Gastroesophageal sphincter (tissue), 4 donors: ENCODE data around the gene CFAP100. TPM values are rescaled to one million over a fixed set of nuclear protein-coding genes. Genes with fewer than 3 reads are reported as not detected.
A peak's percentile ranks its signal among the peaks of the same experiment; 100 is the strongest.

Experiments
- ATAC-seq: fragments of 150-250 bp; one replicate; pipeline ENCODE4 v1.9.1; 2016; ENCODE audit warnings: mild to moderate bottlenecking, moderate library complexity
- H3K27ac ChIP-seq, 4 donors: fragments of 200-600 bp; sonication (generic) in 3 of 4; 1 replicate in 3 of 4; 2 replicates in 1 of 4; pipeline ENCODE4 v1.5.1; 2016 to 2019
- H3K27me3 ChIP-seq: fragments of 200-600 bp; sonication (generic); one replicate; pipeline ENCODE4 v1.5.1; 2019
- H3K36me3 ChIP-seq, 2 donors: fragments of 200-600 bp; sonication (generic); one replicate each; pipeline ENCODE4 v1.5.1; 2019; ENCODE audit warnings: control low read depth in 1 of 2
- H3K4me1 ChIP-seq, 3 donors: fragments of 200-600 bp; sonication (generic); 1 replicate in 2 of 3; 2 replicates in 1 of 3; pipeline ENCODE4 v1.5.1; 2016 to 2019; ENCODE audit warnings: control low read depth in 2 of 3
- H3K4me3 ChIP-seq, 2 donors: fragments of 200-600 bp; sonication (generic); one replicate each; pipeline ENCODE4 v1.5.1; 2019; ENCODE audit warnings: mild to moderate bottlenecking in 1 of 2, moderate library complexity in 1 of 2
- H3K9me3 ChIP-seq, 3 donors: fragments of 200-600 bp; sonication (generic); one replicate each; pipeline ENCODE4 v1.5.1; 2017 to 2019; ENCODE audit warnings: control low read depth in 2 of 3
- CTCF ChIP-seq, 4 experiments: fragments of 200-600 bp in 2 of 4; fragments of 450-650 bp in 2 of 4; sonication (generic) in 1 of 4; IDR thresholded peaks; one replicate each; pipeline ENCODE4 v1.5.1; 2017 to 2019; ENCODE audit warnings: antibody characterized with exemption in 4 of 4, mild to moderate bottlenecking in 2 of 4, moderate library complexity in 2 of 4
- EP300 ChIP-seq: sonication (generic); formaldehyde crosslinking; IDR thresholded peaks from one replicate; pipeline ENCODE4 v1.6.1; 2017; ENCODE audit warnings: antibody characterized with exemption, mild to moderate bottlenecking
- POLR2A ChIP-seq, 2 donors: fragments of 450-650 bp; IDR thresholded peaks; one replicate each; pipeline ENCODE4 v1.6.1; 2017; ENCODE audit warnings: antibody characterized with exemption in 2 of 2, mild to moderate bottlenecking in 2 of 2, moderate library complexity in 1 of 2
- POLR2AphosphoS5 ChIP-seq: sonication (generic); formaldehyde crosslinking; IDR thresholded peaks from one replicate; pipeline ENCODE4 v1.6.1; 2017; ENCODE audit warnings: antibody characterized with exemption
- WGBS, 2 donors: methylation state at CpG; one replicate each; pipeline ENCODE4 v1.1.5; 2018; ENCODE audit warnings: low coverage in 1 of 2; 5-methylcytosine and 5-hydroxymethylcytosine counted together
- total RNA-seq, 4 donors: library from RNA; depleted of rRNA; stranded (reverse); fragments of >200 nt; gene quantifications; one replicate each; pipeline ENCODE4 v1.1.0, GENCODE V29; 2016

Gene CFAP100
- total RNA-seq, 4 donors from 2014 or later, result not detected

GRCh38 chr3:126423191-126424038 lies 28.7 kb downstream of the CFAP100 start:
- H3K36me3 ChIP-seq, result peaks cover 0 to 12% of the 10 kb centered on the region in 2 donors
- no peak overlapping the region for H3K27ac ChIP-seq
- no peak for TF ChIP-seq POLR2AphosphoS5
- no peak for TF ChIP-seq EP300
- no peak for TF ChIP-seq CTCF (IDR thresholded peaks at IDR 0.05)
- TF ChIP-seq POLR2A (IDR thresholded peaks at IDR 0.05), result no peak
- no peak overlapping the region for H3K4me3 ChIP-seq
- peaks cover 13% of the 10 kb centered on the region for H3K27me3 ChIP-seq
- H3K9me3 ChIP-seq, result peaks cover 0 to 23% (median 3%) of the 10 kb centered on the region in 3 donors
- no peaks in the 10 kb centered on the region for H3K4me1 ChIP-seq
- peak; percentile 8 for ATAC-seq
- WGBS, 2 donors, result 35% methylated on average over 4 of the region's 26 CpGs; no CpG with 5 or more reads in 1 of the 2 donors

GRCh38 chr3:126424039-126424717 lies 29.5 kb downstream of the CFAP100 start:
- no CpG with 5 or more reads among the region's 10 CpGs for WGBS, 2 donors
- Histone ChIP-seq H3K27me3 (peaks cover 6% of the 10 kb centered on the region), H3K4me1 (no peaks in the 10 kb centered on the region), H3K27ac (no peak overlapping the region), H3K36me3 (peaks cover 0 to 12% of the 10 kb centered on the region in 2 donors), H3K4me3 (no peak overlapping the region), H3K9me3 (peaks cover 0 to 28% (median 3%) of the 10 kb centered on the region in 3 donors)
- no peak for ATAC-seq
- TF ChIP-seq POLR2A (IDR thresholded peaks at IDR 0.05) (no peak), EP300 (no peak)

GRCh38 chr3:126424751-126425150 lies 30.0 kb downstream of the CFAP100 start:
- H3K27ac ChIP-seq, result no peak overlapping the region
- no peak for ATAC-seq
- no peak for TF ChIP-seq CTCF (IDR thresholded peaks at IDR 0.05)
- no peak for TF ChIP-seq EP300
- no peak for TF ChIP-seq POLR2AphosphoS5
- TF ChIP-seq POLR2A (IDR thresholded peaks at IDR 0.05), result no peak
- H3K36me3 ChIP-seq, result peaks cover 0 to 12% of the 10 kb centered on the region in 2 donors
- H3K4me3 ChIP-seq, result no peak overlapping the region
- H3K9me3 ChIP-seq, result peaks cover 0 to 28% (median 3%) of the 10 kb centered on the region in 3 donors
- no peaks in the 10 kb centered on the region for H3K4me1 ChIP-seq
- peaks cover 2% of the 10 kb centered on the region for H3K27me3 ChIP-seq
- WGBS, 2 donors, result 64 to 95% methylated on average over 2 of the region's 3 CpGs

- 80 to 100% methylated on average over 1 of the region's 1 CpG for WGBS, 2 donors
- Histone ChIP-seq H3K27ac (no peak overlapping the region), H3K36me3 (peaks cover 0 to 27% of the 10 kb centered on the region in 2 donors), H3K9me3 (peaks cover 0 to 20% (median 1%) of the 10 kb centered on the region in 3 donors), H3K4me3 (no peak overlapping the region), H3K27me3 (no peaks in the 10 kb centered on the region), H3K4me1 (no peaks in the 10 kb centered on the region)
- no peak for TF ChIP-seq POLR2AphosphoS5
- no peak for TF ChIP-seq EP300
- no peak for TF ChIP-seq POLR2A (IDR thresholded peaks at IDR 0.05)
- TF ChIP-seq CTCF (IDR thresholded peaks at IDR 0.05), result no peak
- ATAC-seq, result no peak
These were observed 36.4 kb downstream of the CFAP100 start for GRCh38 chr3:126431103-126431534.

- no peak for ATAC-seq
- H3K27me3 ChIP-seq, result no peaks in the 10 kb centered on the region
- 57 to 80% methylated on average over 2 to 4 of the region's 4 CpGs for WGBS, 2 donors
- H3K27ac ChIP-seq, result no peak overlapping the region
- H3K9me3 ChIP-seq, result peaks cover 0 to 14% (median 0%) of the 10 kb centered on the region in 3 donors
- peaks cover 0 to 41% of the 10 kb centered on the region in 2 donors for H3K36me3 ChIP-seq
- no peak overlapping the region for H3K4me3 ChIP-seq
- TF ChIP-seq POLR2A (IDR thresholded peaks at IDR 0.05) (no peak), POLR2AphosphoS5 (no peak), EP300 (no peak), CTCF (IDR thresholded peaks at IDR 0.05) (no peak)
- H3K4me1 ChIP-seq, result no peaks in the 10 kb centered on the region
These were observed 37.8 kb downstream of the CFAP100 start for GRCh38 chr3:126432361-126433104.
